Measurements from ENCODE around the gene LPP.

The LPP gene

GRCh38 chr3:188516515-188516914 lies 362.6 kb downstream of the LPP start:
- TF ChIP-seq, protein P1, sequence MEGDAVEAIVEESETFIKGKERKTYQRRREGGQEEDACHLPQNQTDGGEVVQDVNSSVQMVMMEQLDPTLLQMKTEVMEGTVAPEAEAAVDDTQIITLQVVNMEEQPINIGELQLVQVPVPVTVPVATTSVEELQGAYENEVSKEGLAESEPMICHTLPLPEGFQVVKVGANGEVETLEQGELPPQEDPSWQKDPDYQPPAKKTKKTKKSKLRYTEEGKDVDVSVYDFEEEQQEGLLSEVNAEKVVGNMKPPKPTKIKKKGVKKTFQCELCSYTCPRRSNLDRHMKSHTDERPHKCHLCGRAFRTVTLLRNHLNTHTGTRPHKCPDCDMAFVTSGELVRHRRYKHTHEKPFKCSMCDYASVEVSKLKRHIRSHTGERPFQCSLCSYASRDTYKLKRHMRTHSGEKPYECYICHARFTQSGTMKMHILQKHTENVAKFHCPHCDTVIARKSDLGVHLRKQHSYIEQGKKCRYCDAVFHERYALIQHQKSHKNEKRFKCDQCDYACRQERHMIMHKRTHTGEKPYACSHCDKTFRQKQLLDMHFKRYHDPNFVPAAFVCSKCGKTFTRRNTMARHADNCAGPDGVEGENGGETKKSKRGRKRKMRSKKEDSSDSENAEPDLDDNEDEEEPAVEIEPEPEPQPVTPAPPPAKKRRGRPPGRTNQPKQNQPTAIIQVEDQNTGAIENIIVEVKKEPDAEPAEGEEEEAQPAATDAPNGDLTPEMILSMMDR (IDR thresholded peaks at IDR 0.05; ENCODE audit: insufficient read depth, low read length), result no peak
- TF ChIP-seq REST (IDR thresholded peaks at IDR 0.05; ENCODE audit: insufficient replicate concordance, low read depth), result no peak
- no peak for TF ChIP-seq GABPA (IDR thresholded peaks at IDR 0.05; ENCODE audit: low read depth)
- TF ChIP-seq POLR2AphosphoS5 (IDR thresholded peaks at IDR 0.05; ENCODE audit: low read depth), result no peak
- TF ChIP-seq SPI1 (IDR thresholded peaks at IDR 0.05; ENCODE audit: borderline replicate concordance, low read depth), result no peak
- H3K27ac ChIP-seq (replicated peaks), result no peak overlapping the region
- H3K4me3 ChIP-seq (replicated peaks; ENCODE audit: insufficient read depth, low read length), result no peak overlapping the region
- no peak for DNase-seq (ENCODE audit: low read depth in 1 of 2, low spot score in 1 of 2)
- no peaks in the 10 kb centered on the region for H3K27me3 ChIP-seq (ENCODE audit: insufficient read depth, poor library complexity, severe bottlenecking)

DNA sequence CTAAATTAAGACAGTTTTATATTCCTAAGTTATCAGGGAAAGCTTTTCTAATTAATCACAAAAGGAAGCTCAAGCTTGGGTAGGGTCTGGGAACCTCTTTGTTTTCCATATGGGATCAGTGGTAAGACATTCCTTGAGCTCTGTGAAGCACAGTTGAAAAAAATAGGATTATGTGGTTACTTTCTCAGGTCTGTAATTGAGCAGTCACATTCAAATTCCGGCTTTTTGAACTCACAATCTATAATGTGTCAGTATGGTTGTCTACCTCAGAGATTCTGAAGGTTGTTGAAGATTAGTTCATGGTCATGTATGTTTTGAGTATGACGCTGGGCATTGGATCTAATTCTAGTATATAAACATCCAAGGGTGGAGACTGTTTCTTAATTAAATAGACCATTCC lies 364.5 kb downstream of the LPP start:
- DNase-seq (ENCODE audit: low read depth in 1 of 2, low spot score in 1 of 2), result no peak
- Histone ChIP-seq H3K4me3 (replicated peaks; ENCODE audit: insufficient read depth, low read length) (no peak overlapping the region), H3K27ac (replicated peaks) (no peak overlapping the region), H3K27me3 (ENCODE audit: insufficient read depth, poor library complexity, severe bottlenecking) (no peaks in the 10 kb centered on the region)
- TF ChIP-seq, protein P1 (IDR thresholded peaks at IDR 0.05; ENCODE audit: insufficient read depth, low read length), result no peak
- no peak for TF ChIP-seq SPI1 (IDR thresholded peaks at IDR 0.05; ENCODE audit: borderline replicate concordance, low read depth)
- TF ChIP-seq GABPA (IDR thresholded peaks at IDR 0.05; ENCODE audit: low read depth), result no peak
- TF ChIP-seq POLR2AphosphoS5 (IDR thresholded peaks at IDR 0.05; ENCODE audit: low read depth), result no peak
- TF ChIP-seq REST (IDR thresholded peaks at IDR 0.05; ENCODE audit: insufficient replicate concordance, low read depth), result no peak

GRCh38 chr3:188518835-188519452 lies 365.0 kb downstream of the LPP start:
- no peak for TF ChIP-seq REST (IDR thresholded peaks at IDR 0.05; ENCODE audit: insufficient replicate concordance, low read depth)
- TF ChIP-seq GABPA (IDR thresholded peaks at IDR 0.05; ENCODE audit: low read depth), result no peak
- TF ChIP-seq, protein P1 (IDR thresholded peaks at IDR 0.05; ENCODE audit: insufficient read depth, low read length), result no peak
- no peak for TF ChIP-seq SPI1 (IDR thresholded peaks at IDR 0.05; ENCODE audit: borderline replicate concordance, low read depth)
- TF ChIP-seq POLR2AphosphoS5 (IDR thresholded peaks at IDR 0.05; ENCODE audit: low read depth), result no peak
- no peak for DNase-seq (ENCODE audit: low read depth in 1 of 2, low spot score in 1 of 2)

More at GRCh38 chr3:188518835-188519452, 365.0 kb downstream of the LPP start:
- Histone ChIP-seq H3K27ac (replicated peaks) (no peak overlapping the region), H3K4me3 (replicated peaks; ENCODE audit: insufficient read depth, low read length) (no peak overlapping the region), H3K27me3 (ENCODE audit: insufficient read depth, poor library complexity, severe bottlenecking) (no peaks in the 10 kb centered on the region)
